Activated T-helper 1 cell treated with anti-CD3 and anti-CD28 coated beads, Interleukin-2, amount 50 U/mL, for 16 hours (primary cell): Measurements from ENCODE around the gene MYRF.

Source experiments
- DNase-seq, 2 donors: peaks; one replicate each; pipeline ENCODE4 v3.0.0-alpha.2; 2020; ENCODE audit warnings: low read depth in 1 of 2, low spot score in 1 of 2

The MYRF gene

GRCh38 chr11:61738776-61739175 is 13.7 kb upstream of the MYRF start:
- DNase-seq = no peak

GRCh38 chr11:61739413-61739812 is 13.0 kb upstream of the MYRF start:
- DNase-seq = no peak

- DNase-seq = no peak
Observed at GRCh38 chr11:61739966-61740365, 12.5 kb upstream of the MYRF start.

- DNase-seq = no peak
Observed at GRCh38 chr11:61742391-61742790, 10.0 kb upstream of the MYRF start.

GRCh38 chr11:61743486-61744095 is 8.8 kb upstream of the MYRF start:
- no peak for DNase-seq

GRCh38 chr11:61744181-61744580 is 8.3 kb upstream of the MYRF start:
- DNase-seq = no peak

- DNase-seq = no peak
Observed at GRCh38 chr11:61744609-61745156, 7.8 kb upstream of the MYRF start.

- no peak for DNase-seq
Observed at GRCh38 chr11:61745781-61746441, 6.5 kb upstream of the MYRF start.

GRCh38 chr11:61746442-61747191 is 5.8 kb upstream of the MYRF start:
- DNase-seq = no peak

GRCh38 chr11:61747192-61747966 is 5.1 kb upstream of the MYRF start:
- peak in 1 of 2 donors; percentile 23 for DNase-seq

- no peak for DNase-seq
Observed at GRCh38 chr11:61747967-61748285, 4.5 kb upstream of the MYRF start.

- no peak for DNase-seq
Observed at GRCh38 chr11:61749591-61750217, 2.7 kb upstream of the MYRF start.

- DNase-seq = no peak
Observed at GRCh38 chr11:61750631-61751273, 1.7 kb upstream of the MYRF start.

- no peak for DNase-seq
Observed at GRCh38 chr11:61751384-61751783, 1.1 kb upstream of the MYRF start.

GRCh38 chr11:61752925-61753521 is 587 bp downstream of the MYRF start:
- DNase-seq = no peak

GRCh38 chr11:61753672-61754071 is 1.2 kb downstream of the MYRF start:
- no peak for DNase-seq

- no peak for DNase-seq
Observed at GRCh38 chr11:61754534-61755482, 2.4 kb downstream of the MYRF start.

- DNase-seq = no peak
Observed at GRCh38 chr11:61756147-61756451, 3.7 kb downstream of the MYRF start.
